Left lung (tissue), 10 donors: ENCODE measurements around the gene IFI27L1. TPM values are rescaled to one million over a fixed set of nuclear protein-coding genes. Genes with fewer than 3 reads are reported as not detected.

ENCODE experiments used
- ATAC-seq: fragments of 200-7000 bp; cut with Tn5 transposase; one replicate; pipeline ENCODE4 v1.9.1; 2020; ENCODE audit warnings: moderate library complexity
- DNase-seq, 4 donors: peaks; one replicate each; pipeline ENCODE4 v3.0.0-alpha.2; 2013 to 2020
- H3K27ac ChIP-seq, 2 donors: fragments of 200-600 bp; sonication (generic) in 1 of 2; one replicate each; pipeline versions ENCODE4 v1.5.0 to v1.8.0; 2020 to 2021
- H3K27me3 ChIP-seq, 2 donors: fragments of 200-600 bp; sonication (generic) in 1 of 2; one replicate each; pipeline versions ENCODE4 v1.5.0 to v1.8.0; 2020 to 2021
- H3K36me3 ChIP-seq, 2 donors: fragments of 200-600 bp; sonication (generic) in 1 of 2; one replicate each; pipeline versions ENCODE4 v1.5.0 to v1.8.0; 2020 to 2021
- H3K4me1 ChIP-seq, 2 donors: fragments of 200-600 bp; one replicate each; pipeline ENCODE4 v1.8.0; 2021
- H3K4me3 ChIP-seq, 2 donors: fragments of 200-600 bp; sonication (generic) in 1 of 2; one replicate each; pipeline versions ENCODE4 v1.5.0 to v1.8.0; 2020 to 2021; ENCODE audit warnings: mild to moderate bottlenecking in 1 of 2
- H3K9me3 ChIP-seq, 2 donors: fragments of 200-600 bp; sonication (generic) in 1 of 2; one replicate each; pipeline versions ENCODE4 v1.5.0 to v1.8.0; 2020 to 2021
- intact Hi-C, 2 donors: fragments of 100-400 bp; cut with DNase I; formaldehyde crosslinking; loops; one replicate each; pipeline versions ENCODE4 v1.11.2 to v1.14.2; 2022
- polyA plus RNA-seq, 6 donors: library from polyadenylated mRNA; unstranded; fragments of 120-200 nt; gene quantifications; one replicate each; pipeline ENCODE4 v1.2.1, GENCODE V29; 2013; ENCODE audit not compliant: insufficient read length in 6 of 6
- total RNA-seq, 2 donors: library from RNA; stranded (reverse); fragmentation: NEBNext Ultra II Directional; extraction: Animal tissue kit (Norgen Biotek cat#: 25700); gene quantifications; one replicate each; pipeline ENCODE4 v1.2.1, GENCODE V29; 2021
- TF ChIP-seq, protein P1 (sequence below), 2 donors: fragments of 200-600 bp; sonication (generic) in 1 of 2; IDR thresholded peaks; one replicate each; pipeline versions ENCODE4 v1.5.0 to v1.8.0; 2021; ENCODE audit warnings: antibody characterized with exemption in 2 of 2
- donor health status: DM: no; HTN: yes; CAD: no.
- donor health status: DM: no; HTN: no; CAD: no.

IFI27L1 gene
- total and polyA plus RNA-seq, 8 donors = 20.3 to 34.3 (median 31.2) TPM

DNA sequence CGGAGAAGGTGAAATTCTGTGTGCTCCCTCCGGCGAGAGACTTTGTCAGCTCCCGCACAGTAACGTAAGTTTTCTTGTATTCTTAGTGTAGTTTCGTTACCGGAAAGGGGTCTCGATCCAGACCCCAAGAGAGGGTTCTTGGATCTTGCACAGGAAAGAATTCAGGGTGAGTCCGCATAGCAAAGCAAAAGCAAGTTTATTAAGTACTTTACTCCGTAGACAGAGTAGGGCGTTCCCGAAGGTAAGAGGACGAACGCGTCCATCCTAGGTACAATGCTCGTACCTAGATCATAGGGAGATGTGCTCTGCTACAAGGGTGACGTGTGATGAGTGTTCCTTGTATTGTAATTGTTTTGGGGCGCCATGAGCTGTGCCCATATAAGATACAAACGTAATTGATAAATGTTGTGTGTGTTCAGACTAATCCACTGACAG lies 293 bp downstream of the IFI27L1 start:
- TF ChIP-seq, protein P1, sequence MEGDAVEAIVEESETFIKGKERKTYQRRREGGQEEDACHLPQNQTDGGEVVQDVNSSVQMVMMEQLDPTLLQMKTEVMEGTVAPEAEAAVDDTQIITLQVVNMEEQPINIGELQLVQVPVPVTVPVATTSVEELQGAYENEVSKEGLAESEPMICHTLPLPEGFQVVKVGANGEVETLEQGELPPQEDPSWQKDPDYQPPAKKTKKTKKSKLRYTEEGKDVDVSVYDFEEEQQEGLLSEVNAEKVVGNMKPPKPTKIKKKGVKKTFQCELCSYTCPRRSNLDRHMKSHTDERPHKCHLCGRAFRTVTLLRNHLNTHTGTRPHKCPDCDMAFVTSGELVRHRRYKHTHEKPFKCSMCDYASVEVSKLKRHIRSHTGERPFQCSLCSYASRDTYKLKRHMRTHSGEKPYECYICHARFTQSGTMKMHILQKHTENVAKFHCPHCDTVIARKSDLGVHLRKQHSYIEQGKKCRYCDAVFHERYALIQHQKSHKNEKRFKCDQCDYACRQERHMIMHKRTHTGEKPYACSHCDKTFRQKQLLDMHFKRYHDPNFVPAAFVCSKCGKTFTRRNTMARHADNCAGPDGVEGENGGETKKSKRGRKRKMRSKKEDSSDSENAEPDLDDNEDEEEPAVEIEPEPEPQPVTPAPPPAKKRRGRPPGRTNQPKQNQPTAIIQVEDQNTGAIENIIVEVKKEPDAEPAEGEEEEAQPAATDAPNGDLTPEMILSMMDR (IDR thresholded peaks at IDR 0.05) = no peak
- H3K4me1 ChIP-seq = peaks cover 32 to 45% of the 10 kb centered on the region in 2 donors
- intact Hi-C loops = no loop called here
- no peaks in the 10 kb centered on the region for H3K27me3 ChIP-seq
- peak overlapping the region; percentile 90 to 91 for H3K4me3 ChIP-seq
- DNase-seq (no peak), ATAC-seq (peak; percentile 53)
- H3K27ac ChIP-seq = peak overlapping the region; percentile 90 to 94
- H3K36me3 ChIP-seq = no peaks in the 10 kb centered on the region
- H3K9me3 ChIP-seq = no peaks in the 10 kb centered on the region

DNA sequence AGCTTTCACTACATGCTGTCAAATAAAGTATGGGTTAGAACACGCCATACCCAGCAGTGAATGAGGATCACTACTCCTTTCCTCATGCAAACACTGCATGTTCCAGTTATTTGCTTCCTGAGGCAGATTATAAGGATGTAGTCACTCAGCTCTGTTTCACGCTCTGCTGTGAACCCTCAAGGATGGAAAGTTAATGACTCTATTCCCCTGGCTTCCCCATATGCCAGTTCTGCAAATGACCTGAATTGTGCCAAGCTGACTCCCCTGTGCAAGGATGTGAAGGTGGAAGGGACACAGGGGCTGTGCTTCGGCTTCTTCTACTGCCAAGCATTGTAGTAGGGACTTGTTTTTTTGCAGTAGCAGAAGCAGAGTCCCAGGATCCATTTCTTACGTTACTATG lies 6.8 kb downstream of the IFI27L1 start:
- intact Hi-C loops = no loop called here
- Histone ChIP-seq H3K4me3 (no peak overlapping the region), H3K4me1 (no peaks in the 10 kb centered on the region), H3K9me3 (no peaks in the 10 kb centered on the region), H3K36me3 (no peaks in the 10 kb centered on the region), H3K27ac (no peak overlapping the region), H3K27me3 (no peaks in the 10 kb centered on the region)
- TF ChIP-seq, protein P1 (IDR thresholded peaks at IDR 0.05) = no peak
- ATAC-seq = no peak
- DNase-seq = no peak

DNA sequence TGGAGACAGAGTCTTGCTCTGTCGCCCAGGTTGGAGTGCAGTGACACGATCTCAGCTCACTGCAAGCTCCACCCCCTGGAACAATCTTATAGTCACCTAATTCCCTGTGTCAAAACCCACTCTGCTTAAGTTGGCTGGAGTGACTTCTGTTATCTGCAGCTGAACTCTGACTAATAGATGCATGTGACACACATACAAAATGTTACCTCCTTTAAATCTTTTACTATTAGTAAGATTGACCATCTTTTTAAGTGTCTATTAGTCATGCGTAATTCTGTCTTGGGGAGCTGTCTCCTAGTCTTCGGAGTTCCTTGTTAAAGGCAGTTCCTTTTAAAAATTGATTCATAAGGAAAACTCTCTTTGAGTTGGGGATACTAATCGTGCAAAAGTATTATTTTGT lies 7.4 kb downstream of the IFI27L1 start:
- no peaks in the 10 kb centered on the region for H3K9me3 ChIP-seq
- no peaks in the 10 kb centered on the region for H3K27me3 ChIP-seq
- H3K27ac ChIP-seq = no peak overlapping the region
- no peaks in the 10 kb centered on the region for H3K36me3 ChIP-seq
- H3K4me1 ChIP-seq = no peaks in the 10 kb centered on the region
- no peak for ATAC-seq
- intact Hi-C loops = no loop called here
- TF ChIP-seq, protein P1 (IDR thresholded peaks at IDR 0.05) = no peak
- no peak overlapping the region for H3K4me3 ChIP-seq
- no peak for DNase-seq

DNA sequence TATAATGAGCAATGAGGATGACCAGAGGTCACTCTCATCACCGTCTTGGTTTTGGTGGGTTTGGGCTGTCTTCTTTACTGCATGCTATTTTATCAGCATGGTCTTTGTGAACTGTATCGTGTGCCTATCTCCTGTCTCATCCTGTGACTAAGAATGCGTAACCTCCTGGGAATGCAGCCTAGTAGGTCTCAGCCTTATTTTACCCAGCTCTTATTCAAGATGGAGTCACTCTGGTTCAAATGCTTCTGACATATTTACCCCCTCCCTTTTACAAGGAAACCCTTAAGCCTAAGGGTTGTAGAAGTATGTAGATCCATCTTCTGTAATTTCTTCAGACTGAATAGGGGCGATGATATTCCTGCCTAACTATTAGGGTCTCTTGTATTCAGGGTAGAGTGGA lies 8.4 kb downstream of the IFI27L1 start:
- Histone ChIP-seq H3K27ac (no peak overlapping the region), H3K9me3 (no peaks in the 10 kb centered on the region), H3K4me1 (no peaks in the 10 kb centered on the region), H3K36me3 (no peaks in the 10 kb centered on the region), H3K27me3 (no peaks in the 10 kb centered on the region), H3K4me3 (no peak overlapping the region)
- DNase-seq = no peak
- intact Hi-C loops = no loop called here
- no peak for ATAC-seq
- TF ChIP-seq, protein P1 (IDR thresholded peaks at IDR 0.05) = no peak

DNA sequence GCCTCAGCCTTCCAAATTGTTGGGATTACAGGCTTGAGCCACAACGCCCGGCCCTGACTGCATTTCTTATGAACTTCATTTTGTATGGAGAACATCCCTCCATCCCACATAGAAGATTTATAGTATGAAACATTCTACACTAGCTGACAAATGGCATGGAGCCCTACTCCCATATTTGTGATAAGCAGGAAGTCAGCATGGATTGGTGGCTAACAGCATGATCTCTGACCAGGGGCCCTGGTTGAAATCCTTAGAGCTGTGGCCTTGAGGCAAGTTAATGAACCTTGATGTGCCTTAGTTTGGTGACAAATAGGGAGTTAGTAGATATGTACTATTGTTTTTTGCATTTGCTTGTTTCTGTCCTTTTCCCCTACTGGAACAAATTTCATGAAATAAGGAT lies 12.3 kb downstream of the IFI27L1 start:
- TF ChIP-seq, protein P1 (IDR thresholded peaks at IDR 0.05) = no peak
- H3K4me1 ChIP-seq = no peaks in the 10 kb centered on the region
- ATAC-seq = no peak
- H3K36me3 ChIP-seq = peaks cover 0 to 14% of the 10 kb centered on the region in 2 donors
- no peaks in the 10 kb centered on the region for H3K27me3 ChIP-seq
- H3K27ac ChIP-seq = no peak overlapping the region
- H3K4me3 ChIP-seq = no peak overlapping the region
- no peaks in the 10 kb centered on the region for H3K9me3 ChIP-seq
- intact Hi-C loops = no loop called here
- DNase-seq = no peak
